GM12878 (cell line): ENCODE data around the gene SSRP1. TPM values are rescaled to one million over a fixed set of nuclear protein-coding genes. Genes with fewer than 3 reads are reported as not detected.

ENCODE experiments used
- ATAC-seq: fragments of 200-7000 bp; cut with Tn5 transposase; 3 replicates; pipeline ENCODE4 v1.9.1; 2020; ENCODE audit warnings: mild to moderate bottlenecking, moderate library complexity
- BruUV-seq: library from RNA; stranded (reverse); fragments of 400-500 nt; replicated peaks from 2 replicates; lab custom pipeline; 2021; lab: Mats Ljungman, UMichigan
- CTCF ChIA-PET: fragments of 300-600 bp; sonication (Branson Sonifier 250); formaldehyde crosslinking; extraction: SDS; loops from one replicate; lab custom pipeline; 2021; ENCODE audit warnings: inconsistent platforms; lab: Yijun Ruan, JAX
- POLR2A ChIA-PET: fragments of 350-600 bp; formaldehyde crosslinking; extraction: SDS; loops from one replicate; lab custom pipeline; 2021; ENCODE audit warnings: inconsistent platforms; lab: Charles Lee
- RAD21 ChIA-PET: fragments of 300-600 bp; sonication (Branson Sonifier 250); formaldehyde crosslinking; loops from one replicate; lab custom pipeline; 2023; ENCODE audit warnings: antibody characterized with exemption; ENCODE audit not compliant: unreplicated experiment; lab: Charles Lee
- SMC1A ChIA-PET: fragments of 300-600 bp; sonication (Branson Sonifier 250); formaldehyde crosslinking; loops from one replicate; lab custom pipeline; 2023; ENCODE audit not compliant: unreplicated experiment, uncharacterized antibody; lab: Charles Lee
- DNase-seq: peaks from one replicate; pipeline ENCODE4 v3.0.0-alpha.2; 2011; ENCODE audit warnings: low read depth, low spot score
- FAIRE-seq: peaks from 3 replicates; lab custom pipeline; 2011; peaks lifted over from hg19 to GRCh38; lab: Jason Lieb, UNC
- H2AFZ ChIP-seq: 2 replicates; pipeline ENCODE4 v1.6.0; 2011; ENCODE audit warnings: low read depth, low read length, control low read depth; ENCODE audit not compliant: control insufficient read depth
- H3K27ac ChIP-seq: 2 replicates; pipeline ENCODE4 v1.5.1; 2011; ENCODE audit warnings: control low read depth; ENCODE audit not compliant: control insufficient read depth, insufficient read depth
- H3K27me3 ChIP-seq, 2 experiments: replicated peaks in 1 of 2; 2 replicates each; pipeline versions ENCODE4 v1.6.0 to v1.6.1; 2011; ENCODE audit warnings: low read length in 1 of 2; ENCODE audit not compliant: control insufficient read depth in 2 of 2, insufficient read depth in 2 of 2
- H3K36me3 ChIP-seq, 2 experiments: 2 replicates each; pipeline ENCODE4 v1.5.1; 2011; ENCODE audit warnings: low read length in 1 of 2; ENCODE audit not compliant: control insufficient read depth in 2 of 2, insufficient read depth in 2 of 2
- H3K4me1 ChIP-seq: 2 replicates; pipeline ENCODE4 v1.6.1; 2011; ENCODE audit warnings: mild to moderate bottlenecking, low read length, moderate library complexity, mixed read lengths; ENCODE audit not compliant: control insufficient read depth, insufficient read depth
- H3K4me2 ChIP-seq: 2 replicates; pipeline ENCODE4 v1.6.0; 2011; ENCODE audit warnings: control low read depth; ENCODE audit not compliant: control insufficient read depth, insufficient read depth
- H3K4me3 ChIP-seq: fragments of 200-600 bp; sonication (generic); 2 replicates; pipeline ENCODE4 v1.5.1; 2016
- H3K79me2 ChIP-seq: 2 replicates; pipeline ENCODE4 v1.6.0; 2011; ENCODE audit warnings: low read length; ENCODE audit not compliant: control insufficient read depth, insufficient read depth
- H3K9ac ChIP-seq: 2 replicates; pipeline ENCODE4 v1.8.0; 2011; ENCODE audit warnings: low read length, control low read depth, mixed read lengths; ENCODE audit not compliant: control insufficient read depth, insufficient read depth
- H3K9me3 ChIP-seq: replicated peaks from 3 replicates; pipeline ENCODE4 v1.5.1; 2011; ENCODE audit warnings: mild to moderate bottlenecking, low read length; ENCODE audit not compliant: control insufficient read depth, insufficient read depth
- H4K20me1 ChIP-seq: 2 replicates; pipeline ENCODE4 v1.6.0; 2011; ENCODE audit not compliant: control insufficient read depth, insufficient read depth
- JUND ChIP-seq: IDR thresholded peaks from 2 replicates; pipeline ENCODE4 v1.6.1; 2012; ENCODE audit warnings: low read depth, mild to moderate bottlenecking, low read length, improper control_type of control experiment, moderate library complexity
- MYC ChIP-seq: IDR thresholded peaks from 2 replicates; pipeline ENCODE4 v1.6.1; 2011; ENCODE audit warnings: mild to moderate bottlenecking, low read length, moderate library complexity, inconsistent platforms; ENCODE audit not compliant: insufficient read depth, insufficient replicate concordance, insufficient read length, severe bottlenecking
- REST ChIP-seq: IDR thresholded peaks from 2 replicates; pipeline ENCODE4 v1.6.1; 2012; ENCODE audit warnings: mild to moderate bottlenecking, low read depth, low read length
- SP1 ChIP-seq: IDR thresholded peaks from one replicate; pipeline ENCODE4 v1.6.1; 2011; ENCODE audit warnings: low read depth, low read length
- SREBF2 ChIP-seq: IDR thresholded peaks from 2 replicates; pipeline ENCODE4 v1.6.1; 2012; ENCODE audit warnings: mild to moderate bottlenecking, low read length
- TCF12 ChIP-seq: IDR thresholded peaks from 2 replicates; pipeline ENCODE4 v1.6.1; 2011; ENCODE audit warnings: low read depth, mild to moderate bottlenecking, low read length
- WRNIP1 ChIP-seq: IDR thresholded peaks from 2 replicates; pipeline ENCODE4 v1.6.1; 2011; ENCODE audit warnings: low read depth, low read length, improper control_type of control experiment, borderline replicate concordance
- ZBTB11 ChIP-seq: fragments of 450-650 bp; formaldehyde crosslinking; IDR thresholded peaks from 2 replicates; pipeline ENCODE4 v1.5.0; 2022; ENCODE audit warnings: mild to moderate bottlenecking, missing genetic modification characterization
- ZNF24 ChIP-seq: fragments of 450-650 bp; IDR thresholded peaks from 2 replicates; pipeline ENCODE4 v1.6.1; 2017; ENCODE audit warnings: antibody characterized with exemption, mild to moderate bottlenecking
- ZNF274 ChIP-seq: IDR thresholded peaks from one replicate; pipeline ENCODE4 v1.8.0; 2011; ENCODE audit not compliant: insufficient read length, insufficient read depth
- WGBS: methylation state at CpG from one replicate; pipeline ENCODE4 v1.1.6; 2016; ENCODE audit warnings: low lambda C conversion rate; ENCODE audit not compliant: insufficient replicate concordance, insufficient coverage; ENCODE audit errors: missing lambda C conversion rate; 5-methylcytosine and 5-hydroxymethylcytosine counted together
- in situ Hi-C: fragments of 300-500 bp; cut with MboI; formaldehyde crosslinking; loops from 9 replicates; pipeline ENCODE4 v1.14.3; 2018; ENCODE audit warnings: mixed read lengths
- intact Hi-C: fragments of 100-400 bp; cut with micrococcal nuclease; formaldehyde crosslinking; loops from one replicate; pipeline ENCODE4 v1.14.2; 2022; ENCODE audit not compliant: unreplicated experiment
- polyA plus RNA-seq, 11 experiments: library from polyadenylated mRNA; depleted of rRNA in 4 of 11; unstranded in 6 of 11; stranded (reverse) in 5 of 11; fragments of >200 nt; fragmentation: Nextera tagmentation in 4 of 11; fragmentation: Illumina TruSeq in 1 of 11; extraction: Ambion mirVana in 4 of 11; extraction: Trizol in 1 of 11; gene quantifications; 1 replicate in 1 of 11; 2 replicates in 10 of 11; pipeline versions ENCODE4 v1.2.1 to v1.2.3, GENCODE V29; 2011 to 2016; ENCODE audit warnings: inconsistent platforms in 2 of 11, missing spikeins in 2 of 11, low read depth in 1 of 11
- total RNA-seq, 4 experiments: library from RNA; depleted of rRNA in 3 of 4; stranded (reverse); fragments of >200 nt in 3 of 4; fragmentation: Illumina TruSeq in 1 of 4; extraction: Trizol in 1 of 4; gene quantifications; 2 replicates each; pipeline versions ENCODE4 v1.2.1 to v1.2.3, GENCODE V29; 2013 to 2021

SSRP1 gene
- total and polyA plus RNA-seq, 10 of the 15 experiments (the other 5 are each of a cell fraction or from before 2014, with no cell fraction given): 73.6 to 279 (median 138) TPM

- intact Hi-C loops: no loop called here
- POLR2A ChIA-PET: no interaction called here
- FAIRE-seq: no peak
Observed at GRCh38 chr11:57294225-57295131, 41.2 kb downstream of the SSRP1 start.

GRCh38 chr11:57290288-57290687 is 45.4 kb downstream of the SSRP1 start:
- DNase-seq: no peak
- FAIRE-seq: no peak
- CTCF ChIA-PET: no interaction called here
- Histone ChIP-seq H3K36me3 (no peaks in the 10 kb centered on the region), H2AFZ (no peak overlapping the region), H3K4me2 (no peak overlapping the region), H3K9ac (no peak overlapping the region), H3K4me3 (no peak overlapping the region), H3K27ac (no peak overlapping the region), H3K4me1 (no peaks in the 10 kb centered on the region), H4K20me1 (no peaks in the 10 kb centered on the region), H3K9me3 (no peaks in the 10 kb centered on the region; the same call in 2 of the 3 replicates), H3K79me2 (no peaks in the 10 kb centered on the region), H3K27me3 (peaks cover 2 to 3% of the 10 kb centered on the region in 2 experiments; a peak in 2 of 4 replicates)
- SMC1A ChIA-PET: no interaction called here
- WGBS: 0% methylated on average over 1 of the region's 1 CpG
- in situ Hi-C loops: no loop called here
- no peak for ATAC-seq
- intact Hi-C loops: no loop called here
- no TSS peak for BruUV-seq
- RAD21 ChIA-PET: no interaction called here
- POLR2A ChIA-PET: no interaction called here
- TF ChIP-seq REST: no peak
- TF ChIP-seq ZNF24: no peak
- no peak for TF ChIP-seq ZBTB11 (CRISPR knock-in tag)
- TF ChIP-seq ZNF274: no peak
- no peak for TF ChIP-seq JUND
- TF ChIP-seq WRNIP1: no peak

More at GRCh38 chr11:57294225-57295131, 41.2 kb downstream of the SSRP1 start:
- WGBS: 43% methylated on average over 2 of the region's 2 CpGs
- ATAC-seq (no peak; the same call in 2 of the 3 replicates), DNase-seq (no peak)
- no peak overlapping the region for H3K27ac ChIP-seq
- TF ChIP-seq MYC (no peak), SREBF2 (no peak), SP1 (no peak), TCF12 (no peak)
- no peaks in the 10 kb centered on the region for H3K4me1 ChIP-seq
- in situ Hi-C loops: no loop called here
- H3K9me3 ChIP-seq: no peaks in the 10 kb centered on the region; the same call in 2 of the 3 replicates
- H3K9ac ChIP-seq: no peak overlapping the region
- no peaks in the 10 kb centered on the region for H3K36me3 ChIP-seq
- SMC1A ChIA-PET: no interaction called here
- CTCF ChIA-PET: interaction anchor here (0.6 kb wide), 1 partner anchor 1297 kb away, joined by 3 read pairs; no protein-coding TSS in a partner anchor
- 0 out of 4 replicates have a peak, but pooled peaks cover 0 to 3% of the 10 kb centered on the region in 2 experiments for H3K27me3 ChIP-seq
- no peak overlapping the region for H3K4me2 ChIP-seq
- no peaks in the 10 kb centered on the region for H4K20me1 ChIP-seq
- no TSS peak for BruUV-seq
- H3K79me2 ChIP-seq: no peaks in the 10 kb centered on the region
- H2AFZ ChIP-seq: no peak overlapping the region
- RAD21 ChIA-PET: no interaction called here
- H3K4me3 ChIP-seq: no peak overlapping the region
